SH-SY5Y (cell line): ENCODE data around the gene KCNN1.

ENCODE experiments used
- GATA2 ChIP-seq: IDR thresholded peaks from 2 replicates; pipeline ENCODE4 v1.6.1; 2011; ENCODE audit warnings: mild to moderate bottlenecking, low read depth, low read length
- GATA3 ChIP-seq: IDR thresholded peaks from 2 replicates; pipeline ENCODE4 v1.6.1; 2011; ENCODE audit warnings: low read depth, mild to moderate bottlenecking, low read length, moderate library complexity

- no peak for TF ChIP-seq GATA2
- no peak for TF ChIP-seq GATA3
Observed at GRCh38 chr19:17969096-17969792, 2.3 kb downstream of the KCNN1 start.
